Vagina (tissue), 2 donors: Measurements from ENCODE around the gene COL4A5. TPM values are rescaled to one million over a fixed set of nuclear protein-coding genes. Genes with fewer than 3 reads are reported as not detected.
A peak's percentile ranks its signal among the peaks of the same experiment; 100 is the strongest.

Experiments
- DNase-seq, 2 donors: peaks; one replicate each; pipeline ENCODE4 v3.0.0-alpha.2; 2017; ENCODE audit errors: extremely low spot score in 2 of 2
- H3K27ac ChIP-seq: fragments of 200-600 bp; sonication (generic); one replicate; pipeline ENCODE4 v1.5.1; 2019
- H3K27me3 ChIP-seq: fragments of 200-600 bp; sonication (generic); one replicate; pipeline ENCODE4 v1.5.1; 2019
- H3K36me3 ChIP-seq, 2 donors: fragments of 200-600 bp; sonication (generic); one replicate each; pipeline ENCODE4 v1.5.1; 2017 to 2019
- H3K4me1 ChIP-seq: fragments of 200-600 bp; sonication (generic); one replicate; pipeline ENCODE4 v1.5.1; 2019
- H3K4me3 ChIP-seq, 2 donors: fragments of 200-600 bp; sonication (generic); 1 replicate in 1 of 2; 2 replicates in 1 of 2; pipeline ENCODE4 v1.5.1; 2016 to 2019
- H3K9me3 ChIP-seq: fragments of 200-600 bp; sonication (generic); one replicate; pipeline ENCODE4 v1.5.1; 2019
- CTCF ChIP-seq, 3 experiments: fragments of 450-650 bp in 2 of 3; fragments of 200-600 bp in 1 of 3; sonication (generic) in 1 of 3; IDR thresholded peaks; one replicate each; pipeline ENCODE4 v1.5.1; 2017 to 2019; ENCODE audit warnings: antibody characterized with exemption in 3 of 3, mild to moderate bottlenecking in 2 of 3, moderate library complexity in 2 of 3
- POLR2A ChIP-seq, 2 donors: fragments of 450-650 bp; IDR thresholded peaks; one replicate each; pipeline ENCODE4 v1.6.1; 2017; ENCODE audit warnings: antibody characterized with exemption in 2 of 2, mild to moderate bottlenecking in 2 of 2, moderate library complexity in 2 of 2
- POLR2AphosphoS5 ChIP-seq, 2 donors: sonication (generic); formaldehyde crosslinking; IDR thresholded peaks; one replicate each; pipeline ENCODE4 v1.9.0; 2017; ENCODE audit warnings: antibody characterized with exemption in 2 of 2, mild to moderate bottlenecking in 2 of 2, low read depth in 1 of 2; ENCODE audit not compliant: insufficient read depth in 1 of 2
- intact Hi-C: fragments of 100-400 bp; cut with DNase I; formaldehyde crosslinking; loops from one replicate; pipeline ENCODE4 v1.15.1; 2023
- total RNA-seq: library from RNA; depleted of rRNA; stranded (reverse); fragments of >200 nt; gene quantifications from one replicate; pipeline ENCODE4 v1.2.3, GENCODE V29; 2016

Gene COL4A5
- total RNA-seq, 1 donor from 2014 or later: 36.3 TPM

- no peaks in the 10 kb centered on the region for H3K27me3 ChIP-seq
- no peak for DNase-seq
- H3K27ac ChIP-seq: no peak overlapping the region
- no peaks in the 10 kb centered on the region for H3K9me3 ChIP-seq
- TF ChIP-seq CTCF (IDR thresholded peaks at IDR 0.05) (no peak), POLR2A (IDR thresholded peaks at IDR 0.05) (no peak), POLR2AphosphoS5 (IDR thresholded peaks at IDR 0.05; ENCODE audit: insufficient read depth in 1 of 2, low read depth in 1 of 2) (peak in 1 of 2 donors; percentile 8)
- no peaks in the 10 kb centered on the region for H3K36me3 ChIP-seq
- intact Hi-C loops: no loop called here
- H3K4me3 ChIP-seq: no peak overlapping the region
- no peaks in the 10 kb centered on the region for H3K4me1 ChIP-seq
Measured at GRCh38 chrX:108399418-108400165, 40.0 kb upstream of the COL4A5 start.

GRCh38 chrX:108412783-108413182 is 26.9 kb upstream of the COL4A5 start:
- Histone ChIP-seq H3K27me3 (no peaks in the 10 kb centered on the region), H3K36me3 (no peaks in the 10 kb centered on the region), H3K9me3 (no peaks in the 10 kb centered on the region), H3K27ac (no peak overlapping the region), H3K4me3 (no peak overlapping the region), H3K4me1 (no peaks in the 10 kb centered on the region)
- intact Hi-C loops: no loop called here
- no peak for TF ChIP-seq POLR2A (IDR thresholded peaks at IDR 0.05)
- no peak for TF ChIP-seq POLR2AphosphoS5 (IDR thresholded peaks at IDR 0.05; ENCODE audit: insufficient read depth in 1 of 2, low read depth in 1 of 2)
- TF ChIP-seq CTCF (IDR thresholded peaks at IDR 0.05): no peak
- no peak for DNase-seq

- H3K27me3 ChIP-seq: no peaks in the 10 kb centered on the region
- H3K4me3 ChIP-seq: no peak overlapping the region
- DNase-seq: no peak
- no peaks in the 10 kb centered on the region for H3K9me3 ChIP-seq
- no peaks in the 10 kb centered on the region for H3K36me3 ChIP-seq
- no peaks in the 10 kb centered on the region for H3K4me1 ChIP-seq
- H3K27ac ChIP-seq: no peak overlapping the region
- TF ChIP-seq POLR2A (IDR thresholded peaks at IDR 0.05) (no peak), CTCF (IDR thresholded peaks at IDR 0.05) (no peak), POLR2AphosphoS5 (IDR thresholded peaks at IDR 0.05; ENCODE audit: insufficient read depth in 1 of 2, low read depth in 1 of 2) (no peak)
- intact Hi-C loops: no loop called here
Measured at GRCh38 chrX:108415146-108415545, 24.5 kb upstream of the COL4A5 start.

- Histone ChIP-seq H3K9me3 (no peaks in the 10 kb centered on the region), H3K36me3 (no peaks in the 10 kb centered on the region), H3K27ac (no peak overlapping the region), H3K27me3 (no peaks in the 10 kb centered on the region), H3K4me1 (no peaks in the 10 kb centered on the region), H3K4me3 (no peak overlapping the region)
- intact Hi-C loops: no loop called here
- no peak for DNase-seq
- TF ChIP-seq POLR2AphosphoS5 (IDR thresholded peaks at IDR 0.05; ENCODE audit: insufficient read depth in 1 of 2, low read depth in 1 of 2): no peak
- no peak for TF ChIP-seq CTCF (IDR thresholded peaks at IDR 0.05)
Measured at GRCh38 chrX:108415891-108416290, 23.7 kb upstream of the COL4A5 start.

- H3K4me3 ChIP-seq: no peak overlapping the region
- H3K36me3 ChIP-seq: no peaks in the 10 kb centered on the region
- H3K4me1 ChIP-seq: no peaks in the 10 kb centered on the region
- TF ChIP-seq POLR2AphosphoS5 (IDR thresholded peaks at IDR 0.05; ENCODE audit: insufficient read depth in 1 of 2, low read depth in 1 of 2): no peak
- no peak for TF ChIP-seq CTCF (IDR thresholded peaks at IDR 0.05)
- TF ChIP-seq POLR2A (IDR thresholded peaks at IDR 0.05): no peak
- DNase-seq: no peak
- H3K27me3 ChIP-seq: no peaks in the 10 kb centered on the region
- no peak overlapping the region for H3K27ac ChIP-seq
- H3K9me3 ChIP-seq: no peaks in the 10 kb centered on the region
- intact Hi-C loops: no loop called here
Measured at GRCh38 chrX:108417257-108417656, 22.4 kb upstream of the COL4A5 start.
